Loucy (cell line): ENCODE results near the gene FSTL4.

Experiments used
- EZH2phosphoT487 ChIP-seq: fragments of 200-600 bp; IDR thresholded peaks from 2 replicates; pipeline ENCODE4 v1.6.1; 2018; ENCODE audit warnings: antibody characterized with exemption, mild to moderate bottlenecking, moderate library complexity, borderline replicate concordance
- TF ChIP-seq, protein P1 (sequence below): fragments of 200-600 bp; sonication (generic); conservative IDR thresholded peaks from 2 replicates; pipeline ENCODE4 v1.5.1; 2014; ENCODE audit warnings: mild to moderate bottlenecking, antibody characterized with exemption, low read length

DNA sequence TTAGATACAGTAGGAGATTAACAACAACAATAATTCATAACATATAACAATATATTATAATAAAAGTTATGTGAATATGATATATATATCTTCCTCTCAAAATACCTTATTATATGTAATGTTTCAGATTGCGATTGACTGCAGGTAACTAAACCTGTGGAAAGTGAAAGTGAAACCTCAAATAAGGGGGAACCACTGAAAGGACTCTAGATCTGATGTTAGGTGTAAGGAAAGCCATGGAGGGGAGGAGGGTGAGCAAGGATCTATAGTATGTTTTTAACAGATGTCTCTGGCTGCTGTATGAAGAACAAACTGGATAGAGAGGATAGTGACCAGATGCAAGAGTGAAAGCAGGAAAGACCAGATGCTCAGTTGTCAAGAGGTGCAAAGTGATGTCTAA lies 5.8 kb upstream of the FSTL4 start:
- TF ChIP-seq, protein P1, sequence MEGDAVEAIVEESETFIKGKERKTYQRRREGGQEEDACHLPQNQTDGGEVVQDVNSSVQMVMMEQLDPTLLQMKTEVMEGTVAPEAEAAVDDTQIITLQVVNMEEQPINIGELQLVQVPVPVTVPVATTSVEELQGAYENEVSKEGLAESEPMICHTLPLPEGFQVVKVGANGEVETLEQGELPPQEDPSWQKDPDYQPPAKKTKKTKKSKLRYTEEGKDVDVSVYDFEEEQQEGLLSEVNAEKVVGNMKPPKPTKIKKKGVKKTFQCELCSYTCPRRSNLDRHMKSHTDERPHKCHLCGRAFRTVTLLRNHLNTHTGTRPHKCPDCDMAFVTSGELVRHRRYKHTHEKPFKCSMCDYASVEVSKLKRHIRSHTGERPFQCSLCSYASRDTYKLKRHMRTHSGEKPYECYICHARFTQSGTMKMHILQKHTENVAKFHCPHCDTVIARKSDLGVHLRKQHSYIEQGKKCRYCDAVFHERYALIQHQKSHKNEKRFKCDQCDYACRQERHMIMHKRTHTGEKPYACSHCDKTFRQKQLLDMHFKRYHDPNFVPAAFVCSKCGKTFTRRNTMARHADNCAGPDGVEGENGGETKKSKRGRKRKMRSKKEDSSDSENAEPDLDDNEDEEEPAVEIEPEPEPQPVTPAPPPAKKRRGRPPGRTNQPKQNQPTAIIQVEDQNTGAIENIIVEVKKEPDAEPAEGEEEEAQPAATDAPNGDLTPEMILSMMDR = no peak
- no peak for TF ChIP-seq EZH2phosphoT487
